Activated CD4-positive, alpha-beta memory T cell treated with anti-CD3 and anti-CD28 coated beads, Interleukin-2, amount 10 ng/mL, durations not matched to agents 7 days and 5 days (primary cell): ENCODE measurements around the gene BPIFB1. TPM values are rescaled to one million over a fixed set of nuclear protein-coding genes. Genes with fewer than 3 reads are reported as not detected.

Experiments
- CTCF ChIA-PET: fragments of 350-600 bp; sonication (Branson Sonifier 250); formaldehyde crosslinking; loops from one replicate; lab custom pipeline; 2021; ENCODE audit warnings: antibody characterized with exemption, inconsistent platforms; lab: Charles Lee
- POLR2A ChIA-PET: fragments of 350-600 bp; sonication (Branson Sonifier 250); formaldehyde crosslinking; loops from one replicate; lab custom pipeline; 2021; ENCODE audit warnings: antibody characterized with exemption; lab: Charles Lee
- DNase-seq: peaks from one replicate; pipeline ENCODE4 v3.0.0-alpha.2; 2020
- H3K27ac Mint-ChIP-seq: one replicate; pipeline ENCODE4 v1.8.0; 2021; ENCODE audit warnings: mild to moderate bottlenecking, mixed read lengths
- H3K27me3 Mint-ChIP-seq: one replicate; pipeline ENCODE4 v1.8.0; 2021; ENCODE audit warnings: mixed read lengths
- H3K36me3 Mint-ChIP-seq: one replicate; pipeline ENCODE4 v1.8.0; 2021; ENCODE audit warnings: low read depth, mixed read lengths
- H3K4me1 Mint-ChIP-seq: one replicate; pipeline ENCODE4 v1.8.0; 2021; ENCODE audit warnings: mixed read lengths
- H3K4me3 Mint-ChIP-seq: one replicate; pipeline ENCODE4 v1.8.0; 2021; ENCODE audit warnings: mild to moderate bottlenecking, mixed read lengths
- H3K9me3 Mint-ChIP-seq: one replicate; pipeline ENCODE4 v1.8.0; 2021; ENCODE audit warnings: mixed read lengths
- total RNA-seq, 2 experiments: library from RNA; stranded (reverse); gene quantifications; one replicate each; pipeline ENCODE4 v1.2.3, GENCODE V29; 2021

The BPIFB1 gene, protein sequence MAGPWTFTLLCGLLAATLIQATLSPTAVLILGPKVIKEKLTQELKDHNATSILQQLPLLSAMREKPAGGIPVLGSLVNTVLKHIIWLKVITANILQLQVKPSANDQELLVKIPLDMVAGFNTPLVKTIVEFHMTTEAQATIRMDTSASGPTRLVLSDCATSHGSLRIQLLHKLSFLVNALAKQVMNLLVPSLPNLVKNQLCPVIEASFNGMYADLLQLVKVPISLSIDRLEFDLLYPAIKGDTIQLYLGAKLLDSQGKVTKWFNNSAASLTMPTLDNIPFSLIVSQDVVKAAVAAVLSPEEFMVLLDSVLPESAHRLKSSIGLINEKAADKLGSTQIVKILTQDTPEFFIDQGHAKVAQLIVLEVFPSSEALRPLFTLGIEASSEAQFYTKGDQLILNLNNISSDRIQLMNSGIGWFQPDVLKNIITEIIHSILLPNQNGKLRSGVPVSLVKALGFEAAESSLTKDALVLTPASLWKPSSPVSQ
- total RNA-seq = not detected

DNA sequence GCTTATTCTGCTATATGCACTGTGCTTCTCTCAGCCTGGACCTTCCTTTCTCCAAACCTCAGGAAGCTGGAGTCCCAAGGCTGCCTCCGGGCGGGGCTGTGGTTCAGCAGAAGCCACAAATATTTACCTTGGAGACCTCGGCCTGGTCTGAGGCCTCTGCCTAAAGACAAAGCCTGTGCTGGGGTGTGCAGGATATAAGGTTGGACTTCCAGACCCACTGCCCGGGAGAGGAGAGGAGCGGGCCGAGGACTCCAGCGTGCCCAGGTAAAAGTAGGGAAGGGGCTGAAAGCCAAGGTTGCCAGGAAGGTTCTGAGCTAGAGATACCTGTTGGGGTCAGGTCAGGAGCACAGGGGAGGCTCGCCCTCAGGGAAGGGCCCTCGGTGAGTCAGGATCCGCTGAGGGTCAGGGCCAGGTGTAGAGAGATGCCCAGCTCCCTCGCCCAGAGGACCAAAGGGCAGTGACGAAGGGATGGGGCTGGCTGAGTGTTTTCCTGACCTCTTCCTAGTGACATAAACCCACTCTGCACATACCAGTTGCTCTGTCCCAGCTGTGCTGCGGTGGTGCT, at the start of gene BPIFB1:
BPIFB1 (plus strand) TSS at position 224 of the 565 bp plus-strand sequence. CDS start 2,860 bp downstream, outside the sequence.
- no peaks in the 10 kb centered on the region for H3K9me3 Mint-ChIP-seq
- H3K4me1 Mint-ChIP-seq = no peaks in the 10 kb centered on the region
- H3K27ac Mint-ChIP-seq = no peak within 1 kb of the TSS
- no peaks in the 10 kb centered on the region for H3K36me3 Mint-ChIP-seq
- CTCF ChIA-PET = no interaction called here
- DNase-seq = no peak
- POLR2A ChIA-PET = no interaction called here
- peaks cover 14% of the 10 kb centered on the region for H3K27me3 Mint-ChIP-seq
- H3K4me3 Mint-ChIP-seq = no peak within 1 kb of the TSS

DNA sequence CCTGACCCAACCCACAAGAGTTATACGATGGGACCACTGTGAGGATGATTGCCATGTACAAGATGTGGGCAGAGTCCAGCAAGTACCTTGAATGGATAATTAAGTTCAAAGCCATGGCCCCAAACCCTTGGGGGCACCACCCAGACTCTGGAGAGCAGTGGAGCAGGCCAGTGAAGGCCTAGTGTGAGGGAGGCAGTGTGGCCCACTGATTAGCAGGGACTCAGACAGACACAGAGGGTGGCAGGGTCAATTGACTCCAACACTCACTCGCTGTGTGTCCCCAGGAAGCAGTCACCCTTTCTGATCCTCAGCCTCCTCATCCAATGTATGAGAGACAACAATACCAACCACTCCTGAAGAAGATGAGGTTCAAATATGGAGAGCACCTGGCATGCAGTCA, 49.0 kb upstream of the BPIFB1 start:
- Mint-ChIP-seq H3K27me3 (peaks cover 18% of the 10 kb centered on the region), H3K27ac (no peak overlapping the region), H3K4me3 (no peak overlapping the region), H3K9me3 (no peaks in the 10 kb centered on the region), H3K4me1 (peaks cover 17% of the 10 kb centered on the region), H3K36me3 (no peaks in the 10 kb centered on the region)
- DNase-seq = no peak
- ChIA-PET CTCF (no interaction called here), POLR2A (no interaction called here)

DNA sequence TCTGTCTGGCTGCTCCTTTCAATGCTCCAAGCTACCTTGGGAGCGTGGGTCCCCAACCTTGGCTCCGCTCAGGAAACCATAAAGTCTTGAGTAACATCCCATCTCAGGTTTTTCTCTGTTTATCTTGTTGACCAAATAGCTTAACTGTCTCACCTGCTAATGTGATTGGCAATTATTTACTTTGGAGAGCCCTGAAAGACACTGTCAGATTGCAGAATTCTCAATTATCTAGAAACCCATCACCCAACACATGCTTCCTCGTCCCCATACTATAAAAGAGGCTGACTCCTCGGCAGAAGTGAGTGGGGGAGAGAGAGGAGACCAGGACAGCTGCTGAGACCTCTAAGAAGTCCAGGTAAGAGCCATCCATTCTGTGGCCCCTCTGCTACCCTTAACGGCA, 47.3 kb upstream of the BPIFB1 start, which contains the start of gene BPIFA1:
BPIFA1 (plus strand) TSS at position 301 of the 400 bp plus-strand sequence. CDS start 1,716 bp downstream, outside the sequence.
- Mint-ChIP-seq H3K4me1 (peaks cover 9% of the 10 kb centered on the region), H3K36me3 (no peaks in the 10 kb centered on the region), H3K27ac (no peak within 1 kb of the TSS), H3K9me3 (no peaks in the 10 kb centered on the region), H3K4me3 (no peak within 1 kb of the TSS), H3K27me3 (peaks cover 19% of the 10 kb centered on the region)
- CTCF ChIA-PET = no interaction called here
- POLR2A ChIA-PET = no interaction called here
- no peak for DNase-seq

DNA sequence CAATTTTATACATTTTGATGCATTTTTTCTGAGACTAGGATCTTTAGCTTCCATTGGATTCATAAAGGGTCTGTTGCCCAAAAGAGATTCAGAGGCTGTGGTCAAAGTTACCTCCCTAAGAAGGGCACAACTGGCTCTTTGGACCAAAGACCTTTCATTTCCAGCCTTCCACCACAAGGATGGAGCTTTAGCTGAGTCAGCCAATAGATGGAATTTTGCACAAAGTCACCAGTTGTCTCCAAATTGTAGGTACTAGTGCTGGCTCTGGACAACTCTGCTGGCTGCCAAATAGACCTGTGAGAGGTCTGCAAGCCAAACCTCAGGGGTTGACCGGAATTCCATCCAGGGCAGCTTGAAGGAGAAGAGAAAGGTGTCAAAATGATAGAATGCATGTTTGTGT, 46.7 kb upstream of the BPIFB1 start:
- peaks cover 17% of the 10 kb centered on the region for H3K27me3 Mint-ChIP-seq
- H3K4me1 Mint-ChIP-seq = peaks cover 7% of the 10 kb centered on the region
- H3K27ac Mint-ChIP-seq = no peak overlapping the region
- no peaks in the 10 kb centered on the region for H3K9me3 Mint-ChIP-seq
- ChIA-PET CTCF (no interaction called here), POLR2A (no interaction called here)
- no peak overlapping the region for H3K4me3 Mint-ChIP-seq
- no peak for DNase-seq
- no peaks in the 10 kb centered on the region for H3K36me3 Mint-ChIP-seq

DNA sequence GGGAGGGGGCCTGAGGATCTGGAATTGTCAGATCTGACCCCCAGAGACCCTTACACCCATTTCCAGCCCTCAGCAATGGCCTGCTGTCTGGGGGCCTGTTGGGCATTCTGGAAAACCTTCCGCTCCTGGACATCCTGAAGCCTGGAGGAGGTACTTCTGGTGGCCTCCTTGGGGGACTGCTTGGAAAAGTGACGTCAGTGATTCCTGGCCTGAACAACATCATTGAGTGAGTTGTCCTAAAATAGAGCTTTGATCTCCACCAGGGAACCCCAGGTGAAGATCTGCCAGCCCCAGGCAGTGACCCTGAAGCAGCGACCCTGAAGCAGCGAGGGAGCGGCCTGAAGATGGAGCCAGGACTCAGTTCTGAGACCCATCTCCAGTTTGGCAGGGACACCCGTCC, 45.0 kb upstream of the BPIFB1 start:
- ChIA-PET CTCF (no interaction called here), POLR2A (no interaction called here)
- Mint-ChIP-seq H3K4me3 (no peak overlapping the region), H3K36me3 (no peaks in the 10 kb centered on the region), H3K27me3 (peaks cover 17% of the 10 kb centered on the region), H3K9me3 (no peaks in the 10 kb centered on the region), H3K4me1 (peaks cover 1% of the 10 kb centered on the region), H3K27ac (no peak overlapping the region)
- no peak for DNase-seq

DNA sequence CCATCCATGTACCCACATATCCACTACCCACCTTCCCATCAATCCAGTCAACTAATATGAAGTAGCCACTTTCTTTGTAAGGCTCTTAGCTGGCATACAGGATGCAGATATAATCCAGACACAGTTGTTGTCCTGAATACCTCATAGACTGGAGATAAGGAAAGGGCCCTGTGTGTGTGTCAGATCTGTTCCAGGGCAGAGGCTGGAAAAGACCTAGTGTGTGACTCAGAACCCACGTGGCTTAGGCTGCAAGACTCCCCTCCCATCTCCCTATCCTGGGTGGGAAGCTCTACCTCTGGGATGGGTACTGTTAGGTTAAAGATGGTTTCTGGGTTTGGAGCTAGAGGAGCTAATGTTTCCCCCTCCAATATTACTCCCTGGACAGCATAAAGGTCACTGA, 43.6 kb upstream of the BPIFB1 start:
- CTCF ChIA-PET = no interaction called here
- DNase-seq = no peak
- POLR2A ChIA-PET = no interaction called here
- Mint-ChIP-seq H3K36me3 (no peaks in the 10 kb centered on the region), H3K9me3 (no peaks in the 10 kb centered on the region), H3K4me1 (no peaks in the 10 kb centered on the region), H3K27me3 (peaks cover 15% of the 10 kb centered on the region), H3K4me3 (no peak overlapping the region), H3K27ac (no peak overlapping the region)

DNA sequence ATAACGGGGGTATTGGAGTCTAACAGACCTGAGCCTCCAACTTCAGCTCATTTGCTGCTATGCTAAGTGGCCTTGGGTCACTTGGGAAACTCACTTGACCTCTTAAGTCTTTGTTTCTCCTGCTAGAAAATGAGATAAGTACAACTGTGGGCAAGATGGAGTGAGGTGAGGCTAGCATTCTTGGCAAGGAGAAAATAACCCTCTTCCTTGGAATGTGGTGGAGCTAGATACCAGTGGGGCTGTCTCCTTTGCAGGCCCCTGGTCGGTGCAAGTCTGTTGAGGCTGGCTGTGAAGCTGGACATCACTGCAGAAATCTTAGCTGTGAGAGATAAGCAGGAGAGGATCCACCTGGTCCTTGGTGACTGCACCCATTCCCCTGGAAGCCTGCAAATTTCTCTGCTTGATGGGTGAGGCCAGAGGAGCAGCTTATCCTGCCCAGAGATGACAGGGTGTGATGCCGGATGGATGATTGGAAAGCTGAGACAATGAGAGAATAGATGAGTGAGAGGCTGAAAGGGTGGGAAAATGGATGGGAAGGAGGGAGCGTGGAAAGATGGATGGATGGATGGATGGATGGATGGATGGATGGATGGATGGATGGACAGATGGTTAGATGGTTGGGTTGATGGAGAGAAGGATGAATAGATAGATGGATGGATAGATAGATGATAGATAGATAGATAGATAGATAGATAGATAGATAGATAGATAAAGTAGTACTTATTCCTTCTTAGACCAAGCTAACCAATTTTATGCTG, 42.9 kb upstream of the BPIFB1 start:
- H3K9me3 Mint-ChIP-seq = no peaks in the 10 kb centered on the region
- DNase-seq = no peak
- ChIA-PET CTCF (no interaction called here), POLR2A (no interaction called here)
- H3K27ac Mint-ChIP-seq = no peak overlapping the region
- no peak overlapping the region for H3K4me3 Mint-ChIP-seq
- no peaks in the 10 kb centered on the region for H3K4me1 Mint-ChIP-seq
- H3K36me3 Mint-ChIP-seq = no peaks in the 10 kb centered on the region
- peaks cover 15% of the 10 kb centered on the region for H3K27me3 Mint-ChIP-seq

DNA sequence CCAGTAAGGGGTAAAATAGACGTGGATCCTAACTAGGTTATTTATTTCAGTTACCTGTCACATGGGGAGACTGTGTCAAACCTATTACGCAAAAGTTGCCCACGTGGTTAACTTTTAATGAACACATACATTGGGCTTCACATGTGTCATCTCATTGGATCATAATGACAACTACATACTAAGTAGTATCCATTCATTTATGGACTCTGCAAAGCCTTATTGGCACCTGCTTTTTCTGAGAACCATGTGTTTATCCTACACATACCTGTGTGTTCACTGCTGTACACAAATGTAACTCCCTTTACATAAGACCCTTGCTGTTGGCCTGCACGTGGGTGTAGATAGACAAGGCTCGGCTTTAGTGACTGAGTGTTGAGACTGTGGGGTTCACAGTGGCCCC, 42.1 kb upstream of the BPIFB1 start:
- Mint-ChIP-seq H3K36me3 (no peaks in the 10 kb centered on the region), H3K27ac (no peak overlapping the region), H3K4me3 (no peak overlapping the region), H3K9me3 (no peaks in the 10 kb centered on the region), H3K4me1 (no peaks in the 10 kb centered on the region), H3K27me3 (peaks cover 11% of the 10 kb centered on the region)
- CTCF ChIA-PET = no interaction called here
- DNase-seq = no peak
- POLR2A ChIA-PET = no interaction called here

DNA sequence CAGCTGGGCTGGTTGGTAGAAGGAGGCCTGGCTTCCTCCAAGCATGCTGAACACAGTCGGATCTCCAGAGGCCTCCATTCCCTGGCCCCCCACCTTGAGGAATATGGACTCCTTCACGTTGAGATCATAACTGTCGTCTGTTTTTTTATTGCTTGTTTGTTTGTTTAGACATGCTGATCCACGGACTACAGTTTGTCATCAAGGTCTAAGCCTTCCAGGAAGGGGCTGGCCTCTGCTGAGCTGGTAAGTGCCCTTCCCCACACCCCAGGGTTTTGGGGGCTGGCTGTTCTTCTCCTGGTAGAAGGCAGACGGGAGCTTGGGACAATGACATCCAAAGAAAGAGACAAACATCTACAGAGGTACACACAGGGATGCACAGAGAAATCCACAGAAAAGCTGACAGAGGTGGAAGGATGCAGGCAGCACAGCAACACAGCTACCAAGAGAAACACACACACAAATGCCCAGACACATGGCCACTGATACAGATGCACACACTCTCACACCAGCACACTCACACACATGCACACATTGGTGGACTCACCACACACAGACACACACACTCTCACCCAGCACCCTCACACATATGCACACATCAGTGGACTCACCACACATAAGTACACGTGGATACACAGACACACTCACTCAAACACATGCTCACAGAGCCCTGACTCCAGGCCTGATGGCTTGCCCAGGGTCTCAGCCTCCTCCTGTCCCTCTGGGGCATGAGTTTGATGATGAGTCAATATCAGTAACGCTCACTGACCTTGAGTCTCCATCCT, 40.5 kb upstream of the BPIFB1 start:
- CTCF ChIA-PET = no interaction called here
- no peak for DNase-seq
- Mint-ChIP-seq H3K27ac (no peak overlapping the region), H3K36me3 (no peaks in the 10 kb centered on the region), H3K27me3 (peaks cover 2% of the 10 kb centered on the region), H3K9me3 (no peaks in the 10 kb centered on the region), H3K4me1 (no peaks in the 10 kb centered on the region), H3K4me3 (no peak overlapping the region)
- POLR2A ChIA-PET = no interaction called here

DNA sequence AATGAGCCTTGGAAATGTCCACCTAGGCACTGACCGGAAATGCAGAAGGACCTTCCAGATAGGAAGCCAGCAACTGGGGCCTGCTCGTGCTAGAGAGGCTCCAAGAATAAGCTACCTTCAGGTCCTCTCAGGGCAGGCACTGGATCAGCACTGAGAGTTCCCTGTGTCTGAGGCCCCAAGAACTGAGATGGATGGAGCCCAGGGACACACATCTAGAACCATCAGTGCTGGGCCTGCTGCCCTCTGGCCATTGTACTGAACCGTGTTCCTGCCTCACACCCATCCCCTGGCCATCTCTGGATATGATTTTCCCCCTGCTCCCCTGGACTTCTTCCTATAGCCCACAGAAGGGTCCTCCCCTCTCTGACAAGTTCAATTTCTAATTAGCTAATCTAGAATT, 36.9 kb upstream of the BPIFB1 start:
- no peaks in the 10 kb centered on the region for H3K27me3 Mint-ChIP-seq
- no peaks in the 10 kb centered on the region for H3K4me1 Mint-ChIP-seq
- H3K36me3 Mint-ChIP-seq = no peaks in the 10 kb centered on the region
- no peak overlapping the region for H3K4me3 Mint-ChIP-seq
- POLR2A ChIA-PET = no interaction called here
- H3K27ac Mint-ChIP-seq = no peak overlapping the region
- H3K9me3 Mint-ChIP-seq = no peaks in the 10 kb centered on the region
- no peak for DNase-seq
- CTCF ChIA-PET = interaction anchor here (1.3 kb wide), 1 partner anchor 17 kb away, joined by 3 read pairs; no protein-coding TSS in a partner anchor

DNA sequence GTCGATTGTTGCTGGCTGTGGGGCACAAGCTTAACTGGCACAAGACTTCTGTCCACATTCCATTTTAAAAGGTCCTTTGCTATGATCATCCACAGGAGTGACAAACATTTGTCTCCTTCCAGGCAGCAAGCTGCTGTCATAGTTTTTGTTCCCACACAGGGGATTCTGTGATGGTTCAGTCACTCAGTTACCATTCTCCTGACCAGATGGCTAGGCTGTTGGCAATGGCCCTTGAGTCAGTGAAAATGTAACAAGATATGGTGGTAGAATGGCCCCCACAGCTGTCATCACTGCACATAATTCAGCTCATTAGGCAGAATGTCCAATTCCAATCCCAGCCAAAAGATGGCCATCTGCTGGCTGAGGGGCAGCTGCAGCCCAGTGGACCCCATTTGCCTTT, 33.6 kb upstream of the BPIFB1 start:
- Mint-ChIP-seq H3K27me3 (peaks cover 5% of the 10 kb centered on the region), H3K4me3 (no peak overlapping the region), H3K36me3 (no peaks in the 10 kb centered on the region), H3K9me3 (no peaks in the 10 kb centered on the region), H3K27ac (no peak overlapping the region), H3K4me1 (no peaks in the 10 kb centered on the region)
- no peak for DNase-seq
- ChIA-PET POLR2A (no interaction called here), CTCF (no interaction called here)

DNA sequence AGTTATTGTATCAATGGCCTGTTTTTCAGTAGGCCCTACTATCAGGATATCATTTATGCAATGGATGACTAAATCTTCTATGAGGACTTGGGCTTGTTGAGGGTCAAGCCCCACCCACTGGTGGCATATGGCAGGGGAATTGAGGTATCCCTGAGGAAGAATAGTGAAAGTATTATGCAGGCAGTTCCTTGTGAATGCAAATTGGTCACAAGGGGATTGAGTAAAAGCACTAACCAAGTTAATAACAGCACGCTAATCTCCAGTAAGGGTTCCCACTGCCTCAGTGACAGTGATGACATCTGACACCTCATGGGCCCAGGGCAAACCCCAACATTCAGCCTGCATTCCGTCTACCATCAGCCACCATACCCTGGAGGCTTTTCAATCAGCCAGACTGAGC, 32.3 kb upstream of the BPIFB1 start:
- POLR2A ChIA-PET = no interaction called here
- H3K36me3 Mint-ChIP-seq = no peaks in the 10 kb centered on the region

DNA sequence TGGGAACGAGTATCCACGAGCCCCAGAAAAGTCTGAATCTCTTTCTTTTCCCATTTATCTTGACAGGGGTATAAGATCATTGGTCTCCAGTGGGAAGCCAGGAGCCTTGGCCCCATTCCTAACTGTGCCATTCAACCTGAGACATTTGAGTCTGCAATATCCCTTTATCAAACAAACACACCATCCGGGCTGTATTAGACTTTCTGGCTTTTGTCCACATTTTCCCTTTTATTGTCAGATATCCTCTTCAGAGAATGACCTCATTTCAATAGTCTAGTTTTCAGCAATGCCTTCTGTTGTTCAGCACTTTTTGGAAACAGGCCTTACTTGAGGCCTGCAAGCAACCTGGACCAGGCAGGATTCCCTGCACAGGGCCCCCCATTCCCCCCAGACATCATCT, 31.5 kb upstream of the BPIFB1 start:
- H3K27me3 Mint-ChIP-seq = peaks cover 17% of the 10 kb centered on the region

More for the DNA sequence above, 32.3 kb upstream of the BPIFB1 start:
- H3K4me3 Mint-ChIP-seq = no peak overlapping the region
- no peaks in the 10 kb centered on the region for H3K4me1 Mint-ChIP-seq
- CTCF ChIA-PET = no interaction called here
- peaks cover 12% of the 10 kb centered on the region for H3K27me3 Mint-ChIP-seq
- no peaks in the 10 kb centered on the region for H3K9me3 Mint-ChIP-seq
- H3K27ac Mint-ChIP-seq = no peak overlapping the region
- no peak for DNase-seq

More for the DNA sequence above, 31.5 kb upstream of the BPIFB1 start:
- no peak for DNase-seq
- H3K9me3 Mint-ChIP-seq = no peaks in the 10 kb centered on the region
- no peaks in the 10 kb centered on the region for H3K4me1 Mint-ChIP-seq
- ChIA-PET CTCF (no interaction called here), POLR2A (no interaction called here)
- H3K4me3 Mint-ChIP-seq = no peak overlapping the region
- H3K27ac Mint-ChIP-seq = no peak overlapping the region
- H3K36me3 Mint-ChIP-seq = no peaks in the 10 kb centered on the region
